Measurements from ENCODE around the gene YAF2.

The YAF2 gene, protein sequence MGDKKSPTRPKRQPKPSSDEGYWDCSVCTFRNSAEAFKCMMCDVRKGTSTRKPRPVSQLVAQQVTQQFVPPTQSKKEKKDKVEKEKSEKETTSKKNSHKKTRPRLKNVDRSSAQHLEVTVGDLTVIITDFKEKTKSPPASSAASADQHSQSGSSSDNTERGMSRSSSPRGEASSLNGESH

DNA sequence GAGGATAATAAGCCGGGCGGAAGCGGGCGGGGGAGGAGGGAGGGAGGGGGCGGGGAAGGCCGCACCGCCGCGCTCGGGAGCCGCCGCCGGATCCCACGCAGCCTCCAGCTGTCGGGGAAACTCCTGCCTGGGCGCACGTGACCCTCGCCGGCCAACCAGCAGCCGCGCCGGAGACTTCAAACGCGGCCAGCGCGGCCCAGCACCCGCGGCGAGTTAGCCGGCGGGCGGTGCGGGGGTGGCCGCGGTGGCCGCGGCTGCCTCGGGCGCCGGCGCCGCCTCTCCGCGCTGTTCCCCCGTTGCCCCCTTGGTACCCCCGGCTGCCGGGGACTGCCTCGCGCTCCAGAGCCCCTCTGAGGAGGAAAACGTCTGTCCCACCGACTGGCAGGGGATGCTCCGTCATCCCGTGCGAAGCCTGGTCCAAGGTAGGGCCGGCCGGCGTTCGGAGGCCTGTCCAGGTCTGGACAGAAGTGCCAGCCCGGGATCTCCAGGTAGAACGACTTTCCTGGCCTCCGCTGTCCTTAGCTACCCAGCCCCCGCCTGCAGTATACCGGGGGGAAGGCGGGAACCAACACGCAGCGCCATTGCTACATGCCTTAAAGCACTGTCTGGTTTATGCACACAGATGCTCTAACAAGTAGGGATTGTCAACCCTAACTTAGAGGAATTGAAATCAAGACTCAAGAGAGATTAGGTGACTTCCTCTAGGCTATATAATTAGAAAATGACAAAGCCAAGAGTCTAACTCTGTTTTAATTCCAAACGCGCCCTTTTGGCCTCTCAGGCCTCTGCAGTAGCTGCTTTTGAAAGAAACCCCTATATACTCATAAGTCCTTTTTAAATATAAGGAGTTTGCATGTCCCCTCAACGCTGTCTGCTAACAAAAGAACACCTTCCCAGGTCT is at the start of gene YAF2:
TSS of gene YAF2 (minus strand) at position 9 of the 901 bp plus-strand sequence. CDS start 68 bp downstream, outside the sequence.
- ChIA-PET CTCF (interaction anchor here (0.6 to 1.4 kb wide), 2 partner anchors 30 to 58 kb away, joined by 3 read pairs; no protein-coding TSS in a partner anchor), POLR2A (ENCODE audit: low non-redundant PET) (interaction anchor here (0.6 kb wide), 1 partner anchor 87 kb away, joined by 3 read pairs; no protein-coding TSS in a partner anchor)
- TF ChIP-seq, protein P1, sequence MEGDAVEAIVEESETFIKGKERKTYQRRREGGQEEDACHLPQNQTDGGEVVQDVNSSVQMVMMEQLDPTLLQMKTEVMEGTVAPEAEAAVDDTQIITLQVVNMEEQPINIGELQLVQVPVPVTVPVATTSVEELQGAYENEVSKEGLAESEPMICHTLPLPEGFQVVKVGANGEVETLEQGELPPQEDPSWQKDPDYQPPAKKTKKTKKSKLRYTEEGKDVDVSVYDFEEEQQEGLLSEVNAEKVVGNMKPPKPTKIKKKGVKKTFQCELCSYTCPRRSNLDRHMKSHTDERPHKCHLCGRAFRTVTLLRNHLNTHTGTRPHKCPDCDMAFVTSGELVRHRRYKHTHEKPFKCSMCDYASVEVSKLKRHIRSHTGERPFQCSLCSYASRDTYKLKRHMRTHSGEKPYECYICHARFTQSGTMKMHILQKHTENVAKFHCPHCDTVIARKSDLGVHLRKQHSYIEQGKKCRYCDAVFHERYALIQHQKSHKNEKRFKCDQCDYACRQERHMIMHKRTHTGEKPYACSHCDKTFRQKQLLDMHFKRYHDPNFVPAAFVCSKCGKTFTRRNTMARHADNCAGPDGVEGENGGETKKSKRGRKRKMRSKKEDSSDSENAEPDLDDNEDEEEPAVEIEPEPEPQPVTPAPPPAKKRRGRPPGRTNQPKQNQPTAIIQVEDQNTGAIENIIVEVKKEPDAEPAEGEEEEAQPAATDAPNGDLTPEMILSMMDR (conservative IDR thresholded peaks at IDR 0.05; ENCODE audit: low read depth) = no peak
- peak; percentile 84 for DNase-seq (ENCODE audit: low spot score)
- H3K27ac ChIP-seq = peak within 1 kb of the TSS; percentile 81

GRCh38 chr12:42286741-42287140 is 48.7 kb upstream of the YAF2 start:
- no peak for DNase-seq (ENCODE audit: low spot score)
- POLR2A ChIA-PET (ENCODE audit: low non-redundant PET) = no interaction called here

DNA sequence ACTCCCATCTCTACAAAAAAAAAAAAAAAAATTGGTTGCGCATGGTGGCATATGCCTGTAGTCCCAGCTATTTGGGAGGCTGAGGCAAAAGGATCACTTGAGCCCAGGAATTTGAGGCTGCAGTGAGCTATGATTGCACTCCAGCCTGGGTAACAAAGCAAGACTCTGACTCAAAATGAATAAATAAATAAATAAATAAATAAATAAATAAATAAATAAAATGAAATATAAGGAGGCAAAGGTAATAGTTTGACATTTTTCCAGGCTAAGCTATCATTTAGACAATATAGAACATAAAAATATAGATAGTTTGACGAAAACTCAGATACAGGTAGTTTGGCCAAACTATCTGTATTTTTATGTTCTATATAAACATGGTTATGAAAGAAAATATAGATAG is 47.4 kb upstream of the YAF2 start:
- TF ChIP-seq, protein P1 (conservative IDR thresholded peaks at IDR 0.05; ENCODE audit: low read depth) = no peak
- no peak overlapping the region for H3K27ac ChIP-seq
- POLR2A ChIA-PET (ENCODE audit: low non-redundant PET) = no interaction called here
- CTCF ChIA-PET = interaction anchor here (0.6 kb wide), 1 partner anchor 1125 kb away, joined by 3 read pairs; no protein-coding TSS in a partner anchor
- DNase-seq (ENCODE audit: low spot score) = no peak

More at GRCh38 chr12:42286741-42287140, 48.7 kb upstream of the YAF2 start:
- H3K27ac ChIP-seq = no peak overlapping the region
- CTCF ChIA-PET = no interaction called here
- TF ChIP-seq, protein P1 (conservative IDR thresholded peaks at IDR 0.05; ENCODE audit: low read depth) = no peak

DNA sequence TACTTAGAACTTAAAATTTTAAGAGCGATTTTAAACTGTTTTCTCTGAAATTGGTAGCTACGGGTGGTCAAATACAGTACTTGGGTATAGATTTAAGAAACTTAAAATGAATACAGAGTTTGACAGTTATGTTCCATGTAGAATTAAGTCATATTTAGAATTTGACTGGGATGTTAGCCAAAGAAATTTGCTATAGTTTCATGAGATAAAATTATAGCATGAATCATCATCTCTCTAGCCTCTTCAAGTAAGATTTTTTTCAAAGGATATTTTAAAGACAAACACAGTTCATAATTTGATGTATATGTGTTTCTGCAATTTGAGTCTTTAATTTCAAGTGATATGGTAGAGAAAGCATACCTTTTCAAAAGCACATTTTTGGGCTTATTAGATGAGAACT is 46.8 kb upstream of the YAF2 start:
- H3K27ac ChIP-seq = no peak overlapping the region
- ChIA-PET POLR2A (ENCODE audit: low non-redundant PET) (no interaction called here), CTCF (interaction anchor here (0.6 kb wide), 1 partner anchor 1124 kb away, joined by 3 read pairs; no protein-coding TSS in a partner anchor)
- TF ChIP-seq, protein P1 (conservative IDR thresholded peaks at IDR 0.05; ENCODE audit: low read depth) = no peak
- DNase-seq (ENCODE audit: low spot score) = no peak

DNA sequence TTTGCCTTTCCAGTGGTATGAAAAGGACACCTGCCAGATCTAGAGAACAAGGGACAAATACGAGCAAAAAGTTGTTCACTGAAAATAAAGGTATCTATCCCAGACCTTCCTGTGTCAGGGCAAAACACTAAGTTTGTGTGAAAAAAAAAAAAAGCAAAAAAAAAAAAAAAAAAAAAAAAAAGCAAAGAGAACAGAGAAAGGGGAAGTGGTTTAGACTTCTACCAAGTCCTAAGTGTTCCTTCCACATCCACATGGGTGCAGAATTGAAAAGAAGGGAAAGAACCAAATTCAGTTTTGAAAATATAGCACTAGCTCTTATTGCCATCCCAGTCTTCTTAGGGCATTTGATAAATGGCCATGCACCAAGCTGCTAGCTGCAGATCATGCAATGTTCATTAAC is 46.1 kb upstream of the YAF2 start:
- ChIA-PET CTCF (no interaction called here), POLR2A (ENCODE audit: low non-redundant PET) (no interaction called here)
- TF ChIP-seq, protein P1 (conservative IDR thresholded peaks at IDR 0.05; ENCODE audit: low read depth) = no peak
- H3K27ac ChIP-seq = no peak overlapping the region
- DNase-seq (ENCODE audit: low spot score) = no peak

- H3K27ac ChIP-seq = no peak overlapping the region
- POLR2A ChIA-PET (ENCODE audit: low non-redundant PET) = no interaction called here
- CTCF ChIA-PET = no interaction called here
- TF ChIP-seq, protein P1 (conservative IDR thresholded peaks at IDR 0.05; ENCODE audit: low read depth) = no peak
- DNase-seq (ENCODE audit: low spot score) = no peak
Measured at GRCh38 chr12:42283739-42284138, 45.7 kb upstream of the YAF2 start.
